Activated CD8-positive, alpha-beta T cell treated with anti-CD3 and anti-CD28 coated beads, Interleukin-2, amount 10 ng/mL, durations not matched to agents 7 days and 5 days (primary cell): ENCODE results near the gene CTSA. TPM values are rescaled to one million over a fixed set of nuclear protein-coding genes. Genes with fewer than 3 reads are reported as not detected.

Experiments used
- ATAC-seq: fragments of 150-1000 bp; cut with Tn5 transposase; one replicate; pipeline ENCODE4 v1.10.0; 2021; ENCODE audit warnings: moderate library complexity
- CTCF ChIA-PET: fragments of 350-600 bp; sonication (Branson Sonifier 250); formaldehyde crosslinking; loops from one replicate; lab custom pipeline; 2021; ENCODE audit warnings: antibody characterized with exemption; lab: Charles Lee
- POLR2A ChIA-PET: fragments of 350-600 bp; sonication (Branson Sonifier 250); formaldehyde crosslinking; loops from one replicate; lab custom pipeline; 2021; ENCODE audit warnings: antibody characterized with exemption; lab: Charles Lee
- DNase-seq: peaks from one replicate; pipeline ENCODE4 v3.0.0-alpha.2; 2020
- H3K27ac Mint-ChIP-seq: one replicate; pipeline ENCODE4 v1.8.0; 2021; ENCODE audit warnings: mild to moderate bottlenecking, mixed read lengths
- H3K27me3 Mint-ChIP-seq: one replicate; pipeline ENCODE4 v1.8.0; 2021; ENCODE audit warnings: low read depth, mixed read lengths
- H3K36me3 Mint-ChIP-seq: one replicate; pipeline ENCODE4 v1.8.0; 2021; ENCODE audit warnings: low read depth, mixed read lengths
- H3K4me1 Mint-ChIP-seq: one replicate; pipeline ENCODE4 v1.8.0; 2021; ENCODE audit warnings: low read depth, mixed read lengths
- H3K4me3 Mint-ChIP-seq: one replicate; pipeline ENCODE4 v1.8.0; 2021; ENCODE audit warnings: mild to moderate bottlenecking, mixed read lengths
- H3K9me3 Mint-ChIP-seq: one replicate; pipeline ENCODE4 v1.8.0; 2022; ENCODE audit warnings: mixed read lengths; ENCODE audit not compliant: insufficient read depth
- total RNA-seq, 2 experiments: library from RNA; stranded (reverse); gene quantifications; one replicate each; pipeline ENCODE4 v1.2.3, GENCODE V29; 2021

Gene CTSA
- total RNA-seq, 2 experiments from 2014 or later, result 63.4 to 64.1 TPM

GRCh38 chr20:45886590-45887345 lies 4.4 kb upstream of the CTSA start:
- H3K9me3 Mint-ChIP-seq, result no peaks in the 10 kb centered on the region
- peaks cover 29% of the 10 kb centered on the region for H3K36me3 Mint-ChIP-seq
- H3K4me1 Mint-ChIP-seq, result peaks cover 46% of the 10 kb centered on the region
- CTCF ChIA-PET, result interaction anchor here (0.7 to 1.9 kb wide), 3 partner anchors 23 to 88 kb away, joined by 3 to 8 read pairs (median 3); no protein-coding TSS in a partner anchor
- POLR2A ChIA-PET, result interaction anchor here (1.2 kb wide), 1 partner anchor 50 kb away, joined by 4 read pairs; no protein-coding TSS in a partner anchor
- no peak overlapping the region for H3K4me3 Mint-ChIP-seq
- no peak for ATAC-seq
- no peaks in the 10 kb centered on the region for H3K27me3 Mint-ChIP-seq
- no peak for DNase-seq
- no peak overlapping the region for H3K27ac Mint-ChIP-seq

- Mint-ChIP-seq H3K4me3 (no peak within 1 kb of the TSS), H3K4me1 (peaks cover 48% of the 10 kb centered on the region), H3K27ac (no peak within 1 kb of the TSS), H3K9me3 (no peaks in the 10 kb centered on the region), H3K36me3 (peaks cover 25% of the 10 kb centered on the region), H3K27me3 (no peaks in the 10 kb centered on the region)
- no peak for ATAC-seq
- CTCF ChIA-PET, result interaction anchor here (0.7 to 1.5 kb wide), 4 partner anchors 23 to 89 kb away, joined by 3 read pairs; no protein-coding TSS in a partner anchor
- POLR2A ChIA-PET, result interaction anchor here (1.2 to 1.7 kb wide), 2 partner anchors 47 to 50 kb away, joined by 4 to 8 read pairs; partner anchors contain the start of gene PCIF1
- no peak for DNase-seq
Measured at GRCh38 chr20:45887346-45887715, 3.8 kb upstream of the CTSA start, which contains the start of gene SPATA25. SPATA25 (minus strand) TSS chr20:45887622; CDS start chr20:45887590, 32 bp downstream.

- CTCF ChIA-PET, result interaction anchor here (1.5 to 3.3 kb wide), 4 partner anchors 7 to 90 kb away, joined by 3 to 22 read pairs (median 12); partner anchors contain the start of gene ZSWIM1
- H3K27me3 Mint-ChIP-seq, result no peaks in the 10 kb centered on the region
- ATAC-seq (no peak), DNase-seq (no peak)
- H3K36me3 Mint-ChIP-seq, result peaks cover 12% of the 10 kb centered on the region
- H3K4me1 Mint-ChIP-seq, result peaks cover 45% of the 10 kb centered on the region
- POLR2A ChIA-PET, result interaction anchor here (1.7 to 3.1 kb wide), 2 partner anchors 8 to 46 kb away, joined by 8 to 27 read pairs; partner anchors contain the start of genes PCIF1 and ZSWIM1
- H3K4me3 Mint-ChIP-seq, result no peak overlapping the region
- H3K27ac Mint-ChIP-seq, result no peak overlapping the region
- no peaks in the 10 kb centered on the region for H3K9me3 Mint-ChIP-seq
Measured at GRCh38 chr20:45888681-45889080, 2.5 kb upstream of the CTSA start.

GRCh38 chr20:45890077-45890984 lies 804 bp upstream of the CTSA start:
- ATAC-seq (peak; percentile 36), DNase-seq (peak; percentile 58)
- Mint-ChIP-seq H3K4me3 (peak overlapping the region; percentile 87), H3K4me1 (peaks cover 48% of the 10 kb centered on the region), H3K27me3 (no peaks in the 10 kb centered on the region), H3K27ac (peak overlapping the region; percentile 61), H3K9me3 (no peaks in the 10 kb centered on the region), H3K36me3 (peaks cover 4% of the 10 kb centered on the region)
- ChIA-PET CTCF (interaction anchor here (0.6 to 3.3 kb wide), 14 partner anchors 9 to 123 kb away, joined by 3 to 22 read pairs (median 4); partner anchors contain the start of genes ACOT8 and ZSWIM1), POLR2A (interaction anchor here (0.5 to 4.6 kb wide), 11 partner anchors 9 to 98 kb away, joined by 3 to 39 read pairs (median 3); partner anchors contain the start of genes DNTTIP1, PCIF1, WFDC3 and ZNF335)

GRCh38 chr20:45892049-45892825 lies 1.1 kb downstream of the CTSA start:
- Mint-ChIP-seq H3K27me3 (no peaks in the 10 kb centered on the region), H3K36me3 (peaks cover 2% of the 10 kb centered on the region), H3K4me3 (peak overlapping the region; percentile 87), H3K27ac (peak overlapping the region; percentile 82), H3K9me3 (no peaks in the 10 kb centered on the region), H3K4me1 (peaks cover 41% of the 10 kb centered on the region)
- no peak for ATAC-seq
- ChIA-PET POLR2A (interaction anchor here (0.6 to 4.6 kb wide), 9 partner anchors 9 to 472 kb away, joined by 3 to 39 read pairs (median 4); partner anchors contain the start of genes DNTTIP1, PCIF1, WFDC3 and ZSWIM1), CTCF (interaction anchor here (1.4 to 2.0 kb wide), 2 partner anchors 68 to 78 kb away, joined by 7 to 10 read pairs; no protein-coding TSS in a partner anchor)
- DNase-seq, result no peak

GRCh38 chr20:45892828-45893500 lies 1.8 kb downstream of the CTSA start:
- peaks cover 5% of the 10 kb centered on the region for H3K36me3 Mint-ChIP-seq
- H3K4me3 Mint-ChIP-seq, result peak overlapping the region; percentile 87
- ChIA-PET CTCF (interaction anchor here (1.4 to 2.0 kb wide), 2 partner anchors 69 to 77 kb away, joined by 7 to 10 read pairs; no protein-coding TSS in a partner anchor), POLR2A (interaction anchor here (0.8 to 4.6 kb wide), 6 partner anchors 12 to 101 kb away, joined by 3 to 39 read pairs (median 5); partner anchors contain the start of genes DNTTIP1, PCIF1, WFDC3 and ZSWIM1)
- peaks cover 41% of the 10 kb centered on the region for H3K4me1 Mint-ChIP-seq
- no peaks in the 10 kb centered on the region for H3K27me3 Mint-ChIP-seq
- H3K27ac Mint-ChIP-seq, result peak overlapping the region; percentile 82
- ATAC-seq (no peak), DNase-seq (no peak)
- H3K9me3 Mint-ChIP-seq, result no peaks in the 10 kb centered on the region

- CTCF ChIA-PET, result no interaction called here
- DNase-seq, result no peak
- POLR2A ChIA-PET, result interaction anchor here (0.6 to 2.4 kb wide), 2 partner anchors 9 to 55 kb away, joined by 4 to 6 read pairs; no protein-coding TSS in a partner anchor
- H3K36me3 Mint-ChIP-seq, result peaks cover 6% of the 10 kb centered on the region
- no peaks in the 10 kb centered on the region for H3K27me3 Mint-ChIP-seq
- no peak for ATAC-seq
- H3K4me3 Mint-ChIP-seq, result no peak overlapping the region
- peaks cover 41% of the 10 kb centered on the region for H3K4me1 Mint-ChIP-seq
- H3K9me3 Mint-ChIP-seq, result no peaks in the 10 kb centered on the region
- H3K27ac Mint-ChIP-seq, result no peak overlapping the region
Measured at GRCh38 chr20:45893831-45894230, 2.7 kb downstream of the CTSA start.

- no peak for DNase-seq
- peaks cover 37% of the 10 kb centered on the region for H3K4me1 Mint-ChIP-seq
- H3K9me3 Mint-ChIP-seq, result no peaks in the 10 kb centered on the region
- POLR2A ChIA-PET, result no interaction called here
- no peak for ATAC-seq
- CTCF ChIA-PET, result no interaction called here
- H3K27me3 Mint-ChIP-seq, result no peaks in the 10 kb centered on the region
- peaks cover 6% of the 10 kb centered on the region for H3K36me3 Mint-ChIP-seq
- H3K4me3 Mint-ChIP-seq, result no peak overlapping the region
- H3K27ac Mint-ChIP-seq, result no peak overlapping the region
Measured at GRCh38 chr20:45894797-45895196, 3.7 kb downstream of the CTSA start.

- POLR2A ChIA-PET, result interaction anchor here (1.3 to 1.7 kb wide), 2 partner anchors 11 to 38 kb away, joined by 3 to 6 read pairs; no protein-coding TSS in a partner anchor
- ATAC-seq (no peak), DNase-seq (no peak)
- H3K4me3 Mint-ChIP-seq, result no peak overlapping the region
- H3K36me3 Mint-ChIP-seq, result peaks cover 6% of the 10 kb centered on the region
- H3K9me3 Mint-ChIP-seq, result no peaks in the 10 kb centered on the region
- H3K27me3 Mint-ChIP-seq, result no peaks in the 10 kb centered on the region
- CTCF ChIA-PET, result interaction anchor here (1.1 kb wide), 1 partner anchor 97 kb away, joined by 3 read pairs; no protein-coding TSS in a partner anchor
- peaks cover 28% of the 10 kb centered on the region for H3K4me1 Mint-ChIP-seq
- no peak overlapping the region for H3K27ac Mint-ChIP-seq
Measured at GRCh38 chr20:45896641-45897161, 5.6 kb downstream of the CTSA start.
